Fibroblast of skin of right quadriceps (primary cell): ENCODE measurements around the gene DPPA3.
"Not testable (repeated sequence)": the region's sequence is repeated elsewhere in the genome, so short reads cannot be mapped to it uniquely, and the experiment has no call there.

ENCODE experiments used
- DNase-seq: peaks from one replicate; pipeline ENCODE4 v3.0.0-alpha.2; 2013

Gene DPPA3

GRCh38 chr12:7731486-7731885 is 20.3 kb downstream of the DPPA3 start:
- no peak for DNase-seq

GRCh38 chr12:7732993-7733392 is 21.8 kb downstream of the DPPA3 start:
- no peak for DNase-seq

- DNase-seq = no peak
These were observed 36.0 kb downstream of the DPPA3 start, which contains the start of gene CLEC4C for GRCh38 chr12:7747246-7747645. Gene CLEC4C (minus strand): TSS chr12:7747375. CDS start chr12:7747348, 27 bp downstream.

DNA sequence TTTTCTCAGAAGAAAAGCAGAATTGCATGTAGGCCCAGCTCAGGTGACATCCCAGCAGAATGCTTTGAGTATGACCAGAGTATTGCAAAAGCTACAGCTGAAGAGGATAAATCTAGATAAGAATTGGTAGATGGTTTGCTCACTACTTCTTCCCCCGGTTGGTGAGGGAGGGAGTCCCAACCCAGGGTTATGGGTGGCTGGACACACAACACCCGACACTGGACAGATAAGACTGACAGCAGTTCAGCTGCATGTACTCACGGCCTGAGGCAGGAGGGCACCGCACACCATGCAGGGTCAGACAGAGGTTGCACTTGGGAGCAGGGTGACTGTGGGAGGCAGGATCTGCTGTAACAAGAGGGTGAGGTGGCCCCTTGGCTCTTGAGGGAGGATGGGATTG is 37.6 kb downstream of the DPPA3 start:
- DNase-seq = no peak

GRCh38 chr12:7749442-7749841 is 38.2 kb downstream of the DPPA3 start:
- DNase-seq = no peak

GRCh38 chr12:7750350-7750749 is 39.1 kb downstream of the DPPA3 start:
- DNase-seq = no peak

- no peak for DNase-seq
These were observed 40.2 kb downstream of the DPPA3 start for GRCh38 chr12:7751394-7751793.

DNA sequence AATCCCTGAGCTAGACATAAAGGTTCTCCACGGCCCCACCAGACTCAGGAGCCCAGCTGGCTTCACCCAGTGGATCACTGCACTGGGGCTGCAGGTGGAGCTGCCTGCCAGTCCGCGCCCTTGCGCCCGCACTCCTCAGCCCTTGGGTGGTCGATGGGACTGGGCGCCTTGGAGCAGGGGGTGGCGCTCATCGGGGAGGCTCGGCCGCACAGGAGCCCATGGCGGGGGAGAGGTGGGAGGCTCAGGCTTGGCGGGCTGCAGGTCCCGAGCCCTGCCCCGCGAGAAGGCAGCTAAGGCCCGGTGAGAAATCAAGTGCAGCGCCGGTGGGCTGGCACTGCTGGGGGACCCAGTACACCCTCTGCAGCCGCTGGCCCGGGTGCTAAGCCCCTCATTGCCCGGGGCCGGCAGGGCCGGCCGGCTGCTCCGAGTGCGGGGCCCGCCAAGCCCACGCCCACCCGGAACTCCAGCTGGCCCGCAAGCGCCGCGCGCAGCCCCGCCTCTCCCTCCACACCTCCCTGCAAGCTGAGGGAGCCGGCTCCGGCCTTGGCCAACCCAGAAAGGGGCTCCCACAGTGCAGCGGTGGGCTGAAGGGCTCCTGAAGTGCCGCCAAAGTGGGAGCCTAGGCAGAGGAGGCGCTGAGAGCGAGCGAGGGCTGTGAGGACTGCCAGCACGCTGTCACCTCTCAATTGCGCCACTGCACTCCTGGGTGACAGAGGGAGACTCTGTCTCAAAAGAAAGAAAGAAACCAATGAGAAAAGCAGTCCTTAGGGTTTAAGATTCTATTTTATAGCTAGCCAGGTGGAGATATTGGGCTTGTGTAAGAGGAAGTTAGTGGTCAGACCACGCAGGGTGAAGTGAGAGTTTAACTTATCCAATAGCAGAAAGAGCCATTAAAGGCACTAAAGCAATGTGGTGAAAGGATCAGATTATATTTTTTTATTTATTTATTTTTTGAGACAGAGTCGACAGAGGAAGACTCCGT is 41.0 kb downstream of the DPPA3 start:
- DNase-seq = not testable (repeated sequence)

DNA sequence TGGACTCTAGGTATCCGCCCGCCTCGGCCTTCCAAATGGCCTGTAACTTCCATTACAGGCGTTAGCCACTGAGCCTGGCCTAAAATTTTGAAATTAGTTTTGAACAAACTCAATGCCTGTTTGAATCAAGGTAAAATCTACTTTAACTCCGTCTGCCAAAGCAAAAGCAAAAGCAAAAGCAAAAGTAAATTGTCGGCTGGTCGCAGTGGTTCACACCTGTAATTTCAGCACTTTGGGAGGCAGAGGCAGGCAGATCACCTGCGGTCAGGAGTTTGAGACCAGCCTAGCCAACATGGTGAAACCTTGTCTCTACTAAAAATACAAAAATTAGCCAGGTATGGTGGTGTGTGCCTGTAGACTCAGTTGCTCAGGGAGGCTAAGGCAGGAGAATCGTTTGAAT is 44.4 kb downstream of the DPPA3 start:
- DNase-seq = not testable (repeated sequence)

- no peak for DNase-seq
These were observed 45.8 kb downstream of the DPPA3 start for GRCh38 chr12:7756993-7757392.

DNA sequence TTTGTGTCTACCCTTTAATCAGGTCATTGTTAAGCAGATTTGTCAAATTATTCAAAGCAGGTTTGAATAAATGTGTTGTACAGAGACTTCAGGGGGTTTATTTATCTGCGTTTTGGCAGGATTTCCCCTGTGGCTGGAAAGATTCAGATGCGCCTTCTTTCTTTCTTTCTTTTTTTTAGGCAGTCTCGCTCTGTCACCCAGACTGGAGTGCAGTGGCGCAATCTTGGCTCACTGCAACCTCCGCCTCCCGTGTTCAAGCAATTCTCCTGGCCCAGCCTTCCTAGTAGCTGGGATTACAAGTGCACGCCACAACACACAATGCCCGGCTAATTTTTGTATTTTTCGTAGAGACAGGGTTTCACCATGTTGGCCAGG is 47.5 kb downstream of the DPPA3 start:
- no peak for DNase-seq
